Measurements from ENCODE around the gene PHYKPL.
A peak's percentile ranks its signal among the peaks of the same experiment; 100 is the strongest.
"Not testable (repeated sequence)": the region's sequence is repeated elsewhere in the genome, so short reads cannot be mapped to it uniquely, and the experiment has no call there.

Gene PHYKPL

GRCh38 chr5:178238711-178239592 lies 6.3 kb upstream of the PHYKPL start:
- no peak for DNase-seq

DNA sequence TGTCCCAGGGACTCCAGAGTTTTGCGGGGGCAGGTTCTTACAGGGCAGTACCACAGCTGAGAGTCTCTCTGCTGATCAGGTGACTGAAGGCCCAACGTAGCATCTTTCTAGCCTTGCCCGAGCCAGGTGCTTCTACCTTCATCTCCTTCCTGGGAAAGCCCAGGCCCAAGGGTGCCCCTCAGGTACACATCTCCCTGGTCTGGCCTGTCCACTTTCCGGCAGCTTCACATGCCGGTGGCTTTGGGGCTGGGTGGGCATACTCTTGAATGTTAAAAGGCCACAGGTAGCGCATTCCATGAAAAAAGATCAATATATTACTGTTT lies 5.7 kb upstream of the PHYKPL start:
- DNase-seq, result no peak

DNA sequence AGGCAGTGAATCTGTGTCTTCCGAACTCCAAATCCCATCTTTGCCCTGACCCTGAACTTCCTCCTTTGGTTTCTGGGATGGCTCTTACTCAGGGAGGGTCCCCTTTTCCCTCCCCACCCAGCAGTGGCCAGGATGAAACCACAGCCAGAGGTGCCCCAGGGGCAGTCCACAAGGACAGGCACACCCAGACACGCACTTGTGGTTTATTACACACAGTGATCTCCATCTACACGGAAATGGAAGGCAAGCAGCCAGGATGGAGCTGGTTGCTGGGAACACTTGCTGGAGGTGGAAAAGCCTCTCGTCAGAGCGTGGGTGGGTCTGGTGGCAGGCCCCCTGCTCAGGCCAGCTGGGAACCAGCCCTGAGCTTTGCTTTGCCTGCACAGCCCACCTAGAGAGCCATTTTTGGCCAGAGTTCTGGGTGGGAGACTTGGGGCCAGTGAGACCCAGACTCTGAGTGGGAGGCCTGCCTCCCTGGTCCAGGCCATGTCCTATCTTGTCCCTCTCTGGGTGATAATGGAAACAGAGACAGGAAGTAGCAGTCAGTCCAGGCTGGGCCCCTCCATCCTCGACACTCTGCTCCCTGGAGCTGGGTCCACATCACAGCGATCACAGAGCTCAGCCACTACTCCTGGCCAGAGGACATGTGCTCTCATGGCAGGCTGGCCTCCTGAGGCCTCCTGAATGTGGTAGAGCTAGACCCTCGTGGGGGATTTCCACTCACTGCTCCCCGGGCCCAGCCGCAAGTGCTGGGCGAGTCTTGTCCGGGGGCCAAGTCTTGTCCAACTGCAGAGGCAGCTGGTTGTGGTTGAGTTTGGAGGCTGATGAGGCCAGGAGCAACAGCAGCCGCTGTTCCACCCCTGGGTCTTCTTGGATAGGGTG lies 5.1 kb upstream of the PHYKPL start:
- DNase-seq, result no peak

GRCh38 chr5:178236679-178237078 lies 4.1 kb upstream of the PHYKPL start:
- DNase-seq, result no peak

DNA sequence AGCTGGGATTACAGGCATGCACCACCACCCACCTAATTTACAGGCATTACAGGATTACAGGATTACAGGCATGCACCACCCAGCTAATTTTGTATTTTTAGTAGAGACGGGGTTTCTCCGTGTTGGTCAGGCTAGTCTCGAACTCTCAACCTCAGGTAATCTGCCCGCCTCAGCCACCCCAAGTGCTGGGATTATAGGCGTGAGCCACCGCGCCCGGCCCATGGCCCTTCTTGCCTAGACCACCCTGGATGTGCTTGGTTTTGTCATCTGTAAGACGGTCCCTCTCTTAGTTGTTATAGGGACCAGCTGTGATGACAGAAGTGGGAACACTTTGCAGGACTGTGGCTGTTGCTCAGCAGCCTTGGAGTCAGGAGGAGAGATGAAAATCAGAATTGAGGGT lies 3.5 kb upstream of the PHYKPL start:
- no peak for DNase-seq

DNA sequence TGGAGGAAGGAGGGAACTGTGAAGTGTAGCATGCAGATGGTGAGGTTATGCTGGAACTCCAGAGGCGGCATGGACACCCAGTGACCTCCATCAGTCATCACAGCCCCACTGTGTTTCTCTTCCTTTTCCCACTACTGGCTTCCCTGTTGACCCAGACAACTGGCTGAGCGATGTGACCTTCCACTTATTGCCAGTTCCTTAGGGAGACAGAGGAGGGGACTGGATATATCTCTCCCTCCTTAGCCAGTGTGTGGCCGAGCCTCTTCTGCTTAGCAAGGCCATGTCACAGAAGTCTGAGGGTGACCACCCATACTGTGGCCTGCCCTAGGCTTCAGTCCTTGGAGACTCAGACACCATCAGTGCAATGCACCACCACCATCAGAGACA lies 3.0 kb upstream of the PHYKPL start:
- no peak for DNase-seq

- peak; percentile 87 for DNase-seq
Observed at GRCh38 chr5:178234750-178235587, 2.4 kb upstream of the PHYKPL start.

DNA sequence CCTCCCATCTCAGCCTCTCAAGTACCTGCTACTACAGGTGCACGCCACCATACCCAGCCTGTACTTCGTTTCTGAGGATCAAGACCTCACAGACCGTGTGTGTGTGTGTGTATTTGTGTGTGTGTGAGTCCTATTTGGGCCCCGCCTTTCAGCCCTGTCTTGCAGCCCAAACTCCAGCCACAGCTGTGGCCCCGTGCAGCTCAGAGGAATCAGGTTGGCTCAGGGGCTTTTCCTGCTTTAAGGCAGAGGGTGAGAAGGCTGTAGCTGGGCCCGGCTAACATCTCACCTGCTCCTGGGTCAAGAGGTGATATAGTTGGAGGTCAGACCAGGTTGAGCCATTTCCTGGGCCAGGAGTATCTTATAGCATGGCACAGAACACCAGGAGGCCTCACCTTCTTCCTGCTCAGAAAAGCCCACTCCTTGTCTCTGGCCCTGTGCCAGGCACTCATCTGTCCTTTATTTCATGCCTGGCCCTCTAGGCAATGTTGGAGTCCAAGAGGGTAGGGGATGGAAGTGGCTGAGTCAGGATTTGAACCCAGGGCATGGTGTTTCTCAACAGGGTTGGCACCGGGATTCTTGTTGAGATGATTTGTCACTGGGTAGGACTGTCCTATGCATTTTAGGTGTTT lies 1.6 kb upstream of the PHYKPL start:
- no peak for DNase-seq

DNA sequence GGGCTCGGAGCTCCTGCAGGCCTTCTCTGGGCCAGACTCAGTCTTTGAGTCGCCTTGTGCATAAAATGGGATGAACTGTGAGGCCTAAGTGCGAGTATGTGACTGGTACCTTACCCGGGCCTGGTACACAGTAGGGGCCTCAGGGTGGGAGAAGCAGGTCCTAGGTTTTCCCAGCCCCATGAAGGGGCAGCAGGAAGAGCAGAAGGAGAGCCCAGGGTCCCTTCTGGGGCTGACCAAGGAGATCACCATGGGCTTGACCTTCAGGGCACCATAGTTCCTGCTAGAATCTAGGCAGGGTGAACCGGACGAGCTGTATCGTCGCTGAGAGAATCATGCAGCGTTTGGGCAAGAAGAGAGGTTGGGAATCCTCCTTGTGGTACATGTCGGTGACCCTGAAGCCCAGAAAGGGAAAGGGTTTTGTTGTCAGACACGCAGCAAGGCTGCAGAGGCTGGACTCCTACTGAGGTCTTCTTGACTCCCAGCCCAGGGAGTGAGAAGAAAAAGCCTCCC lies 373 bp upstream of the PHYKPL start:
- DNase-seq, result no peak

DNA sequence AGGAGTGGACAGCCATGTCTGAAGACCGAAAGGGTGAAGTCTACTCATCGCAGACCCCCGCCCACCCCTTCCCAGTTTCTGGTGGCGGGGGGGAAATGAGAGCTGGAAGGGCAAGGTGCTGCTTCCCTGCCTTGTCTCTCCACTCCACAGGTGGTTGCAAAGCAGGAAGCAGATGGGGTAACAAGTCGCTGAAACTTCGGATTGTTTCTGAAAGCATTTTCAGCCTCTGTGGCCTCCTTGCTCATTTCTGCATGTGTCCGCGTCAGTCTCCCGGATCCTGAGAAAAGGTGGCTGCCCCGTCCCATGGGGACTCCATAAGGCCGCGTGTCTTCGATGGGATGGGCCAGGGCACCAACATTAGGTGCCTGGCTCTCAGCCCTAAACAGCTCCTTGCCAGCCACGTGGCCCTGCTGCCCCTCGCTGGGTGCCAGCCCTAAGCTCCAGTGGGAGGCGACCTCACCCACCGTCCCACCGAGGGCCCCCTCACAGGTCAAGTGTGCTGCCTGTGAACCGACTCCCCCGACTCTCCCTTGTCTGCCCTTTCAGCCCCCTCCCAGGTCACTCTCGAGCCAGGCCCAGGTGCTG lies 971 bp downstream of the PHYKPL start:
- no peak for DNase-seq

- no peak for DNase-seq
Observed at GRCh38 chr5:178230879-178231538, 1.6 kb downstream of the PHYKPL start.

GRCh38 chr5:178229861-178230260 lies 2.7 kb downstream of the PHYKPL start:
- DNase-seq, result no peak

GRCh38 chr5:178229111-178229510 lies 3.5 kb downstream of the PHYKPL start:
- DNase-seq, result not testable (repeated sequence)

DNA sequence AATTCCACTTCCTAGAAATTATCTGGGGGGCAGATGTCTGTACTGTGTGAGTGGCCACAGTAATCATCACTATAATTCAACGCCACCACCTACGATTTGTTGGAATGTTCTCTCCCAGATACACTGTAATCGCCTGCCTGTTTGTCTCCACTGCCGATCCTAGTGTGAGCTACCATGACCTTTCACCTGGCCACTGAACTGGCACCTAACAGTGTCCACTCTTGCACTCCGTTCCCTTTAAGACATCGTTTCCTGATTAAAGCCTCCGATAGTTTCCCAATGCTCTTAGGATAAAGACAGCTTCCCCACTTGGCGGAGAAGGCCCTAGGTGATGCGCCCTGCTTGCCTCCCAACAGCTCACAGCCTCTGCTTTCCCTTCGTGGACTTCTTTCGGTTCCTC lies 4.0 kb downstream of the PHYKPL start:
- no peak for DNase-seq

GRCh38 chr5:178227929-178228328 lies 4.7 kb downstream of the PHYKPL start:
- DNase-seq, result no peak

- DNase-seq, result no peak
Observed at GRCh38 chr5:178227138-178227659, 5.4 kb downstream of the PHYKPL start.

DNA sequence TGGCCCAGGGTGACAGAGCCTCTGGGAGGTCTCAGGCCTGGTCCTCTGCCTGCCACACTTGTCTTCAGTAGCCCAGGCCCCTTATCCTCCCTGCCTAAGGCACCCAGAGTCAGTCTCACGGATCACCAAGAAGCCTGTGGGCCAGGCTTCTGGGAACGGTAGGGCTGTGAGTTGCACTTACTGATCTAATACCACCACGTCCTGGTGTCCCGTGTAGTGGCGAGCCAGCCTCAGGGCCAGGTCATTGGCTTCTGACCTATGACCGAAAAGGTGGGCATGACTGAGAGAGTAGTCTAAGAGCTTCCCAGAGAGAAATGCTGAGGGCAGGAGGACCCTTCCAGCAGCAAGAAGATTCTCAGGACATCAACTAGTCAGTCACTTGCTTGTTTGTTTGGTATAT lies 7.4 kb downstream of the PHYKPL start:
- DNase-seq, result no peak

GRCh38 chr5:178224403-178224802 lies 8.2 kb downstream of the PHYKPL start:
- DNase-seq, result no peak

GRCh38 chr5:178223828-178224335 lies 8.7 kb downstream of the PHYKPL start:
- no peak for DNase-seq

GRCh38 chr5:178223196-178223773 lies 9.3 kb downstream of the PHYKPL start:
- DNase-seq, result no peak

DNA sequence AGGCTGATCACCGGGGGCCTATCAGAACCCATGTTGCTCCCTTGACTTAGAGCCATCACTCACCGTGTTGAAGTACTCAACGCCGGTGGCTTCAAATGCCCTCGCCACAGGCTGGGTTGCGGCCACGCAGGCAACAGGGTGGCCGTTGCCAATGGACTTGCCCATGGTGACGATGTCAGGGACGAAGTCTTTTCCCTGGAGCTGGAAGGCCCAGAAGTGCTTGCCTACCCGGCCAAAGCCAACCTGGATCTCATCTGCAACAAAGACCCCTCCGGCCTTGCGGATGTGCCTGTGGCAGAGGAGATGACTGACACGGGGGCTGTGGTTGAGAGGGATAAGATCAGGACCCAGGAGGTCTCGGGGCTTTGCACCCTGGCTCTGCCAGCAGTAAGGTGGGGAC lies 10.3 kb downstream of the PHYKPL start:
- no peak for DNase-seq

Data from CD4-positive, alpha-beta T cell treated with Interleukin-17A for 4 hours (primary cell).